ENCODE results near the gene WAS. TPM values are rescaled to one million over a fixed set of nuclear protein-coding genes. Genes with fewer than 3 reads are reported as not detected.
"Not testable (repeated sequence)": the region's sequence is repeated elsewhere in the genome, so short reads cannot be mapped to it uniquely, and the experiment has no call there.

Gene WAS
- total RNA-seq, 1 experiment from 2014 or later: 0.90 TPM

- Histone ChIP-seq H3K4me1 (ENCODE audit: insufficient read depth, low read length, poor library complexity, severe bottlenecking) (no peaks in the 10 kb centered on the region), H3K27ac (ENCODE audit: low read depth, low read length, poor library complexity, severe bottlenecking) (no peak overlapping the region), H3K9me3 (ENCODE audit: low read depth, low read length, poor library complexity, severe bottlenecking) (no peaks in the 10 kb centered on the region), H3K4me3 (ENCODE audit: low read depth, low read length, poor library complexity, severe bottlenecking) (no peak overlapping the region), H3K27me3 (replicated peaks; ENCODE audit: insufficient read depth, low read depth, low read length, poor library complexity) (no peaks in the 10 kb centered on the region), H3K36me3 (ENCODE audit: insufficient read depth, low read length, poor library complexity, severe bottlenecking) (no peaks in the 10 kb centered on the region)
- BruUV-seq (replicated peaks): no TSS peak
- ChIA-PET POLR2A (ENCODE audit: low non-redundant PET) (no interaction called here), CTCF (no interaction called here)
- DNase-seq (ENCODE audit: low spot score): no peak
- intact Hi-C loops (cut with micrococcal nuclease; ENCODE audit: unreplicated experiment): no loop called here
- no peak for TF ChIP-seq EZH2 (IDR thresholded peaks at IDR 0.05; ENCODE audit: borderline replicate concordance, low read depth, low read length, poor library complexity, severe bottlenecking)
- no peak for TF ChIP-seq CTCF (conservative IDR thresholded peaks at IDR 0.05; ENCODE audit: low read depth, low read length)
These were observed 16.9 kb upstream of the WAS start for GRCh38 chrX:48666649-48667048.

- H3K4me1 ChIP-seq (ENCODE audit: insufficient read depth, low read length, poor library complexity, severe bottlenecking): no peaks in the 10 kb centered on the region
- H3K27me3 ChIP-seq (replicated peaks; ENCODE audit: insufficient read depth, low read depth, low read length, poor library complexity): no peaks in the 10 kb centered on the region
- H3K4me3 ChIP-seq (ENCODE audit: low read depth, low read length, poor library complexity, severe bottlenecking): no peak overlapping the region
- POLR2A ChIA-PET (ENCODE audit: low non-redundant PET): no interaction called here
- no peaks in the 10 kb centered on the region for H3K9me3 ChIP-seq (ENCODE audit: low read depth, low read length, poor library complexity, severe bottlenecking)
- no peak overlapping the region for H3K27ac ChIP-seq (ENCODE audit: low read depth, low read length, poor library complexity, severe bottlenecking)
- CTCF ChIA-PET: no interaction called here
- no peak for DNase-seq (ENCODE audit: low spot score)
- TF ChIP-seq CTCF (conservative IDR thresholded peaks at IDR 0.05; ENCODE audit: low read depth, low read length) (no peak), EZH2 (IDR thresholded peaks at IDR 0.05; ENCODE audit: borderline replicate concordance, low read depth, low read length, poor library complexity, severe bottlenecking) (no peak)
- intact Hi-C loops (cut with micrococcal nuclease; ENCODE audit: unreplicated experiment): no loop called here
- H3K36me3 ChIP-seq (ENCODE audit: insufficient read depth, low read length, poor library complexity, severe bottlenecking): no peaks in the 10 kb centered on the region
- BruUV-seq (replicated peaks): no TSS peak
These were observed 16.1 kb upstream of the WAS start for GRCh38 chrX:48667509-48667908.

GRCh38 chrX:48668187-48668586 lies 15.4 kb upstream of the WAS start:
- DNase-seq (ENCODE audit: low spot score); intact Hi-C loops (cut with micrococcal nuclease; ENCODE audit: unreplicated experiment); H3K4me3 ChIP-seq (ENCODE audit: low read depth, low read length, poor library complexity, severe bottlenecking); H3K27ac ChIP-seq (ENCODE audit: low read depth, low read length, poor library complexity, severe bottlenecking); POLR2A ChIA-PET (ENCODE audit: low non-redundant PET); H3K4me1 ChIP-seq (ENCODE audit: insufficient read depth, low read length, poor library complexity, severe bottlenecking); H3K36me3 ChIP-seq (ENCODE audit: insufficient read depth, low read length, poor library complexity, severe bottlenecking); H3K9me3 ChIP-seq (ENCODE audit: low read depth, low read length, poor library complexity, severe bottlenecking); H3K27me3 ChIP-seq (replicated peaks; ENCODE audit: insufficient read depth, low read depth, low read length, poor library complexity); CTCF ChIA-PET; BruUV-seq (replicated peaks): not testable (repeated sequence)

- Histone ChIP-seq H3K27ac (ENCODE audit: low read depth, low read length, poor library complexity, severe bottlenecking) (peak overlapping the region; percentile 70), H3K4me3 (ENCODE audit: low read depth, low read length, poor library complexity, severe bottlenecking) (peak overlapping the region; percentile 65), H3K9me3 (ENCODE audit: low read depth, low read length, poor library complexity, severe bottlenecking) (no peaks in the 10 kb centered on the region), H3K36me3 (ENCODE audit: insufficient read depth, low read length, poor library complexity, severe bottlenecking) (no peaks in the 10 kb centered on the region), H3K4me1 (ENCODE audit: insufficient read depth, low read length, poor library complexity, severe bottlenecking) (no peaks in the 10 kb centered on the region), H3K27me3 (replicated peaks; ENCODE audit: insufficient read depth, low read depth, low read length, poor library complexity) (no peaks in the 10 kb centered on the region)
- DNase-seq (ENCODE audit: low spot score): peak; percentile 89
- TF ChIP-seq CTCF (conservative IDR thresholded peaks at IDR 0.05; ENCODE audit: low read depth, low read length) (no peak), EZH2 (IDR thresholded peaks at IDR 0.05; ENCODE audit: borderline replicate concordance, low read depth, low read length, poor library complexity, severe bottlenecking) (no peak)
- POLR2A ChIA-PET (ENCODE audit: low non-redundant PET): interaction anchor here (0.6 kb wide), 1 partner anchor 102 kb away, joined by 4 read pairs; no protein-coding TSS in a partner anchor
- BruUV-seq (replicated peaks): no TSS peak
- CTCF ChIA-PET: interaction anchor here (1.0 kb wide), 1 partner anchor 45 kb away, joined by 4 read pairs; no protein-coding TSS in a partner anchor
- intact Hi-C loops (cut with micrococcal nuclease; ENCODE audit: unreplicated experiment): no loop called here
These were observed 7.3 kb upstream of the WAS start for GRCh38 chrX:48676106-48676892.
